ENCODE measurements around the gene TLR1. TPM values are rescaled to one million over a fixed set of nuclear protein-coding genes. Genes with fewer than 3 reads are reported as not detected.

TLR1 gene
- total RNA-seq, 1 donor from 2014 or later, result 4.9 TPM

DNA sequence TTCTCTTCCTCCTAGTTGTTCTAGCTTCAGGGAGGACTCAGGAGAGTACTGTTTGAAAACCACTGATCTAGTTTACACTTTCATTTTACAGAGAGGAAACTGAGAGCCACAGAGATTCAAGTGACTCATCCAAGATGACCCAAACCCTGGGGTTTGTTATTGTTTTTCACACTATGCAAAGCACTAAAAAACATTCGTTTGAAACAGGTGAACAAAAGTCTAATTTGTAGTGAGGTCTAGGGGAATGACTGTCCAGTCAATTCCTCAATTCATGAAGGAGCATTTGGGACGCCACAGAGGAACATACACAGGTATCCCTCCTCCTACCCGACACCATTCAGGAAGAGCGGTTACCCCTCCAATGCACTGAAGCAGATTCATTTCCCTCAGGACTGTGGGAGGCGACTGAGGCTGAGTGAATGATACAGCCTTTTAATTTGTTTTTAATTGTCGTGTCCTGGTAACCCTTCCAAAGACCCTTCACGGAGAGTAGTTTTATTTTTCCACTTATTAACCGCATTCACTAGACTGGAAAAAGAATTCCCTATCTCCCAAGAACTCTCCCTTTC, 52.1 kb downstream of the TLR1 start:
- intact Hi-C loops (cut with DNase I), result no loop called here
- no peak for DNase-seq (ENCODE audit: low spot score)

DNA sequence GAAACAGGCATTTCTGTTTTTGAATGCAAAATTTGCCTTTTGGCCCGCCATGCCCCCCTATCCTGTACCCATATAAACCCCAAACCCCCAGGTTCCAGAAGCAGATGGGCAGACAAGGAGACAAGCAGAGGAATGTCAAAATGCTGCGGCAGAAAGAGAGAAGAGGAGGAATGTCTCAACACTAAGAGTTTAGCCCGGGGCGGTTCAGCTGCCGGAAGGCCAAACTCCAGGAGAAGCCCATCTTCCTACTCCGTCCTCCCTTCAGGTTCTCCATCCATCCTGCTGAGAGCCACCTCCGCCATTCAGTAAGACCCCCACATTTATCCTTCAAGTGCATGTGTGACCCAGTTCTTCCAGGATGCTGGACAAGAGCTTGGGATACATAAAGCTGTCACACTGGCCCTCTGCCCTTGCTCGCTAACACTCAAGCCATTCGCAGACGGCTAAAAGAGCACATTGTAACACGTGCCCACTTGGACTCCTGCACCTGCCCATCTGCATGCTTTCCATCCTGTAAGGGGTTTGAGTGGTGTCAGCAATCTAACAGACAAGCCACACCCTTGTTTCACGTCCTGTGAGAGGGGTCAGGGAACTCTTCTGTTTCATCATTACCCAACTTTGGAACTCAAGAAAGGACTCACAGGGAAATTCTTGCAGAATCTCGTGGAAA, 53.1 kb downstream of the TLR1 start:
- intact Hi-C loops (cut with DNase I), result no loop called here
- no peak for DNase-seq (ENCODE audit: low spot score)

DNA sequence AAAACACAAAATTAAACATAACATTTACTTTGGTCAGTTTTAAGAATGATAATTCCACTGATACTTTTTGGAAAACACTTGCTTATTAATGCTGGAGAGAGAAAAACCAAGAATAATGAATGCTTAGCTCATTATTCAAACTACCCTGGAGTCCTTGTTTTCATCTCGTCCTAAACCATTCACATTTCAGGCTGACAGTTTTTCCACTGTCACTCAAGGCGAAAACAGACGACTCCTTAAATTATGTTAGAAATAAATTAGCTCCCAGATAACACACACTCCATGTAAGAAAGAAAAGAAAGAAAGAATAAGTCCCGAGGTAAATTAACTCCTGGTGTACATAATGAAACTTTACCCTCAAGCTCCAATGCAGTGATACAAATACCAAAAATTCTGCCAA, 55.3 kb downstream of the TLR1 start:
- intact Hi-C loops (cut with DNase I), result no loop called here

GRCh38 chr4:38747629-38748028, 57.0 kb downstream of the TLR1 start:
- no peak for DNase-seq (ENCODE audit: low spot score)
- intact Hi-C loops (cut with DNase I), result no loop called here

More for the DNA sequence above, 55.3 kb downstream of the TLR1 start:
- no peak for DNase-seq (ENCODE audit: low spot score)

Other genes starting within 250 kb of the TLR1 start
- 25.3 TPM for gene KLF3, start 140.6 kb downstream of the TLR1 start, total RNA-seq
- 0.22 TPM for gene TLR10, start 21.8 kb downstream of the TLR1 start, total RNA-seq
- gene TLR6, start 52.0 kb upstream of the TLR1 start, total RNA-seq, result 1.2 TPM
- 26.1 TPM for gene FAM114A1, start 63.0 kb upstream of the TLR1 start, total RNA-seq
- not detected for gene TMEM156, start 227.6 kb upstream of the TLR1 start, total RNA-seq

All from cardiac septum (tissue), 1 donor.